ENCODE data around the gene EFCC1. TPM values are rescaled to one million over a fixed set of nuclear protein-coding genes. Genes with fewer than 3 reads are reported as not detected.

EFCC1 gene
- total RNA-seq, result under 0.01 TPM in 1 of 2 replicates, not detected in the other

GRCh38 chr3:129001101-129001805 is at the start of gene EFCC1:
Gene EFCC1 (plus strand): TSS chr3:129001304. CDS start chr3:129001629, 325 bp downstream.
- Histone ChIP-seq H3K4me3 (ENCODE audit: low read depth, low read length) (no peak within 1 kb of the TSS), H3K36me3 (ENCODE audit: control insufficient read depth, insufficient read depth, low read length) (no peaks in the 10 kb centered on the region), H3K27me3 (ENCODE audit: control insufficient read depth, insufficient read depth, low read length) (peaks cover 27% of the 10 kb centered on the region)
- TF ChIP-seq CTCF (IDR thresholded peaks at IDR 0.05; ENCODE audit: insufficient read depth, low read length, severe bottlenecking), result no peak
- no peak for FAIRE-seq
- no peak for DNase-seq (ENCODE audit: low read depth)

DNA sequence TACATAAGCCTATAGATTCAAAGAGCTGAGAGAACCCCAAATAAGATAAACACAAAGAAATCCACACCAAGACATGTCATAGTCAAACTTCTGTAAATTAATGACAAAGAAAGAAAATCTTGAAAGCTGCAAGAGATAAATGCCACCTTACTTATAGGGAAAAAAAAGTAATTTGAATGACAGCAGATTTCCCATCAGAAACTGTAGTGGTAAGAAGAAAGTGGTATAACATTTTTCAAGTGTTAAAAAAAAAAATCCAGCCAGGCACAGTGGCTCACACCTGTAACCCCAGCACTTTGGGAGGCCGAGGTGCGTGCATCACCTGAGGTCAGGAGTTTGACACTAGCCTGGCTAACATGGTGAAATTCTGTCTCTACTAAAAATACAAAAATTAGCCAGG is 44.7 kb upstream of the EFCC1 start:
- no peak overlapping the region for H3K4me3 ChIP-seq (ENCODE audit: low read depth, low read length)
- H3K36me3 ChIP-seq (ENCODE audit: control insufficient read depth, insufficient read depth, low read length), result no peaks in the 10 kb centered on the region
- no peaks in the 10 kb centered on the region for H3K27me3 ChIP-seq (ENCODE audit: control insufficient read depth, insufficient read depth, low read length)
- no peak for TF ChIP-seq CTCF (IDR thresholded peaks at IDR 0.05; ENCODE audit: insufficient read depth, low read length, severe bottlenecking)
- FAIRE-seq (no peak), DNase-seq (ENCODE audit: low read depth) (no peak)

DNA sequence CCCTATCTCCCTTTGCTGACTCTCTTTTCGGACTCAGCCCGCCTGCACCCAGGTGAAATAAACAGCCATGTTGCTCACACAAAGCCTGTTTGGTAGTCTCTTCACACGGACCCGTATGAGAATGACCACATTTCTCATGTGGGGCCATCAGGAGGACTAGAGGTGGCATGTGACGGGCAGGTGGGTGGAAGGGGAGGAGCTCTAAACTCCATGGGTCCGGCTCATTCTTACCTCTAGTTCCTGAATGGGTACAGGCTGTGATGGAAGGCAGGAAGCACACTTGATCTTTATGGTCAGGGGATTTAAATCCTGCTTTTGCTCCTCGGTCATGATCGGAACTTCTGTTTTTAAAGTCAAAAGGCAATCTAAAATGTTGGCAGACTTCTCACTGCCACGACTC is 35.8 kb upstream of the EFCC1 start:
- FAIRE-seq (no peak), DNase-seq (ENCODE audit: low read depth) (no peak)
- H3K27me3 ChIP-seq (ENCODE audit: control insufficient read depth, insufficient read depth, low read length), result no peaks in the 10 kb centered on the region
- H3K36me3 ChIP-seq (ENCODE audit: control insufficient read depth, insufficient read depth, low read length), result no peaks in the 10 kb centered on the region
- no peak overlapping the region for H3K4me3 ChIP-seq (ENCODE audit: low read depth, low read length)
- TF ChIP-seq CTCF (IDR thresholded peaks at IDR 0.05; ENCODE audit: insufficient read depth, low read length, severe bottlenecking), result no peak

DNA sequence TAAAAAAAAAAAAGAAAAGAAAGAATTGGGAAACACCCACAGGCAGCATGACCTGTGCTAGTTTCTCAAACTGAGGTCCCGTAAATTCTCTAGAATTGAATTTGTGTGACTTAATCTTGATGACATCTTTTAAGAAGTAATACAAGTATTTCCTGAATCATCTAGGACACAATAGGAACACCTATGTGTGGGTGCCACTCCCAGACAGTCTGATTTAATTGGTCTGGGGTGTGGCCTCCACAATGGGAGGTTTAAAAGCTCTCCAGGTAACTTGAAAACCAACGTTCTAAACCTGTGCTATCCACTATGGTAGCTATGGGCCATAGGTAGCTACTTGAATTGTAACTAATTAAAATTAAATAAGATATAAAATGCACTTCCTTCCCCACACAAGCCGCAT is 35.3 kb upstream of the EFCC1 start:
- TF ChIP-seq CTCF (IDR thresholded peaks at IDR 0.05; ENCODE audit: insufficient read depth, low read length, severe bottlenecking), result no peak
- H3K36me3 ChIP-seq (ENCODE audit: control insufficient read depth, insufficient read depth, low read length), result no peaks in the 10 kb centered on the region
- no peak for FAIRE-seq
- DNase-seq (ENCODE audit: low read depth), result peak; percentile 49
- no peaks in the 10 kb centered on the region for H3K27me3 ChIP-seq (ENCODE audit: control insufficient read depth, insufficient read depth, low read length)
- H3K4me3 ChIP-seq (ENCODE audit: low read depth, low read length), result no peak overlapping the region

DNA sequence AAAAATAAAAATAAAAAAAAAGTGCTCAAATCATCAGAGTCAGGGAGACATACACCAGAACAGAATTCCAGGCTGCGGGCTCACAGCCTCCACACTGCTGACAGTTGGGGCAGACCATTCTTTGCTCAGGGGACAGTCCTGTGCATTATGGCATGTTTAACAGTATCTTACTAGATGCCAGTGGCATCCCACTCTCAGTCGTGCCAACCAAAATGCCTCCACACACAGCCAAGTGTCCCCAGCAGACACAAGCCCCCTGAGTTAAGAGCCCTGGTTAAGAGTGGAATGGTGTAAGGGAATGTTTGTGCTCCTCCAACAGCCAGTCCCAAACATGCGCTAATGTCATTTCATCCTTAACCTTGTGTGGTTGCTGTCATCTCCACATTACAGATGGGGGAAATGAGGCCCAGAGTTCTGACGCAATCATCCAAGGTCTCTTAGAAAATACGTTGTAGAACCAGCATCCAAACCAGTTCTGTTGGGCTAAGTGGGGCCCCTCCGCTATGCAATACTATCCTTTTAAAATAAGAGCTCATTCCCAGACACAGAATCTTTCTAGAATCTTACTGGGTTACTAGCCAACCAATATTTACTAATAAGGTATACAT is 33.3 kb upstream of the EFCC1 start:
- Histone ChIP-seq H3K36me3 (ENCODE audit: control insufficient read depth, insufficient read depth, low read length) (no peaks in the 10 kb centered on the region), H3K27me3 (ENCODE audit: control insufficient read depth, insufficient read depth, low read length) (no peaks in the 10 kb centered on the region), H3K4me3 (ENCODE audit: low read depth, low read length) (no peak overlapping the region)
- no peak for TF ChIP-seq CTCF (IDR thresholded peaks at IDR 0.05; ENCODE audit: insufficient read depth, low read length, severe bottlenecking)
- no peak for FAIRE-seq
- no peak for DNase-seq (ENCODE audit: low read depth)
